Nephron (organoid): ENCODE data around the gene NMNAT2.
A peak's percentile ranks its signal among the peaks of the same experiment; 100 is the strongest.

Source experiments
- H3K27ac Mint-ChIP-seq, 3 experiments: 2 replicates each; pipeline ENCODE4 v1.8.0; 2020; ENCODE audit warnings: mixed read lengths in 3 of 3, mild to moderate bottlenecking in 2 of 3, moderate library complexity in 1 of 3
- H3K27me3 Mint-ChIP-seq: 2 replicates; pipeline ENCODE4 v1.8.0; 2021; ENCODE audit warnings: low read depth, mild to moderate bottlenecking, moderate library complexity, mixed read lengths
- H3K36me3 Mint-ChIP-seq: 2 replicates; pipeline ENCODE4 v1.8.0; 2020; ENCODE audit warnings: low read depth, mixed read lengths
- H3K4me1 Mint-ChIP-seq: 2 replicates; pipeline ENCODE4 v1.8.0; 2020; ENCODE audit warnings: mixed read lengths
- H3K4me3 Mint-ChIP-seq, 3 experiments: 2 replicates each; pipeline ENCODE4 v1.8.0; 2020; ENCODE audit warnings: mild to moderate bottlenecking in 3 of 3, mixed read lengths in 3 of 3, moderate library complexity in 2 of 3
- H3K9me3 Mint-ChIP-seq: 2 replicates; pipeline ENCODE4 v1.8.0; 2020; ENCODE audit warnings: mixed read lengths
- TF ChIP-seq, protein P1 (sequence below), 3 experiments: fragments of 200-600 bp; sonication (generic); IDR thresholded peaks; one replicate each; pipeline ENCODE4 v1.5.0; 2021; ENCODE audit warnings: antibody characterized with exemption in 3 of 3; ENCODE audit not compliant: unreplicated experiment in 3 of 3

NMNAT2 gene

DNA sequence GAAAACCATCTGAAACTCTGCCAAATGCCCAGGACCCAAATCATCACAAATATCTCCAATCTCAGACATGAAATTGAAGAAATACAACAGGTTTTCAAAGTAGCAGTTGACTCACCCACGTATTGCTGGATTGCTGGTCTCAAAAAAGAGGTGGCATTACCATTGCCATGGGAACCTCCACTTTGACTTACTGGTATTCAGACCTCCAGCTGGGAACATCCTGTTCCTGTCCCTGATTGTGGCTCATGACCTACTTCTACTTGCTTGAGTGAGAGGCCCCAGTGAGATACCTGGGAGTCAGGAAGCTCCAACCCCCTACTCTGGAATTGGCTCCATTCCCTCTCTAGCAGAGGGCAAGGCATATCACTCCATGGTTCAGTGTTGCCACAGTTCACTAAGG is 64.6 kb downstream of the NMNAT2 start:
- Mint-ChIP-seq H3K9me3 (peaks cover 5% of the 10 kb centered on the region), H3K27ac (no peak overlapping the region), H3K27me3 (peaks cover 7% of the 10 kb centered on the region), H3K4me1 (peaks cover 14% of the 10 kb centered on the region), H3K36me3 (no peaks in the 10 kb centered on the region), H3K4me3 (no peak overlapping the region)
- TF ChIP-seq, protein P1, sequence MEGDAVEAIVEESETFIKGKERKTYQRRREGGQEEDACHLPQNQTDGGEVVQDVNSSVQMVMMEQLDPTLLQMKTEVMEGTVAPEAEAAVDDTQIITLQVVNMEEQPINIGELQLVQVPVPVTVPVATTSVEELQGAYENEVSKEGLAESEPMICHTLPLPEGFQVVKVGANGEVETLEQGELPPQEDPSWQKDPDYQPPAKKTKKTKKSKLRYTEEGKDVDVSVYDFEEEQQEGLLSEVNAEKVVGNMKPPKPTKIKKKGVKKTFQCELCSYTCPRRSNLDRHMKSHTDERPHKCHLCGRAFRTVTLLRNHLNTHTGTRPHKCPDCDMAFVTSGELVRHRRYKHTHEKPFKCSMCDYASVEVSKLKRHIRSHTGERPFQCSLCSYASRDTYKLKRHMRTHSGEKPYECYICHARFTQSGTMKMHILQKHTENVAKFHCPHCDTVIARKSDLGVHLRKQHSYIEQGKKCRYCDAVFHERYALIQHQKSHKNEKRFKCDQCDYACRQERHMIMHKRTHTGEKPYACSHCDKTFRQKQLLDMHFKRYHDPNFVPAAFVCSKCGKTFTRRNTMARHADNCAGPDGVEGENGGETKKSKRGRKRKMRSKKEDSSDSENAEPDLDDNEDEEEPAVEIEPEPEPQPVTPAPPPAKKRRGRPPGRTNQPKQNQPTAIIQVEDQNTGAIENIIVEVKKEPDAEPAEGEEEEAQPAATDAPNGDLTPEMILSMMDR (IDR thresholded peaks at IDR 0.05; ENCODE audit: unreplicated experiment in 3 of 3): no peak

DNA sequence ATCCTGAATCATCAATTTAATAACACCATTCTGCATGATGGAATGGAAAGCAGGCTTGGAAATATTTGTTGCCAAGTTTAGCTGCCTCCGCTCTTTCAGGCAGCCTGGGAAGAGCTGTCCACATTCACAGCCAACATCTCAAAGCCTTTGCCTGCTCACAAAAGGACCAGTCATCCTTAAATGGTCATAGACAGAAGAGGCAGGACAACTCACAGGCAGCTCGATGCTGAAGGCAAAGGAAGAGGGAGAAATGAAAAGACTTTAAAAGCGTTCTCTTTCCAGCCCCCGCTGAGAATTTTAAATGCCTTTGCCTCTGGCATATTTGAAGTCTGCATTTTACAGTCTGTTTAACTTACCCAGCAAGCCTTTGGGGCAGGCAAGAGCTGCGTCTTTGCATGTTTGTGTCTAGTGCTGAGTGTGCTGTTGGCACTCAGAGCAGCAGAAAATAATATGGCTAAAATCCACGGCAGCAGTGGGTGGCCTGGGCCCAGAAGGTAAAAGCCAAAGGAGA is 68.9 kb downstream of the NMNAT2 start:
- Mint-ChIP-seq H3K27ac (peak overlapping the region in 2 of 3 experiments; percentile 53 to 82), H3K4me3 (no peak overlapping the region), H3K9me3 (no peaks in the 10 kb centered on the region), H3K27me3 (peaks cover 3% of the 10 kb centered on the region), H3K36me3 (no peaks in the 10 kb centered on the region), H3K4me1 (peaks cover 26% of the 10 kb centered on the region)
- TF ChIP-seq, protein P1 (IDR thresholded peaks at IDR 0.05; ENCODE audit: unreplicated experiment in 3 of 3): no peak

DNA sequence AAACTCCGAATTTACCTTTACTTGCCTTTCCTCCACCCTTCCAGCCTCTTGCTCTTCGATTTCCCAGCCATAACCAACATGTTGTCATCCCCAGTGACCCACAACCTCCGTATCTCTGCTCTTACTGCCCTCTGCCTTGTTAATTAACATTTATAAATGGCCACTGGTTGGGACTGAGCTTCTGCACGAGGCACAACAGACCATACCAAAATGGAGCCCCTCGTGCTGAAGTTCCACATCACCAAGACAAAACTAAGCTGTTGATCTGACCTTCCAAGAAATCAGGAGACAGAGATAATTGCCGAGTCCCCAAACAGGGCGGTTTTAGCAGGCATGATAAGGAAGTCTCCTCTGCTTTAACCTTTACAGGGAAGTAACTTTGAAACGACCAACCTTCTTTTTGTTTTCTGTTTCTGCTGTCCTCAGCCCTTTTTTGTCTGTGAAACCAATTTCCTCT is 71.9 kb downstream of the NMNAT2 start:
- Mint-ChIP-seq H3K27ac (peak overlapping the region in 2 of 3 experiments; percentile 11 to 18), H3K27me3 (peaks cover 3% of the 10 kb centered on the region), H3K9me3 (no peaks in the 10 kb centered on the region), H3K4me3 (no peak overlapping the region), H3K4me1 (peaks cover 26% of the 10 kb centered on the region), H3K36me3 (no peaks in the 10 kb centered on the region)
- TF ChIP-seq, protein P1 (IDR thresholded peaks at IDR 0.05; ENCODE audit: unreplicated experiment in 3 of 3): no peak

DNA sequence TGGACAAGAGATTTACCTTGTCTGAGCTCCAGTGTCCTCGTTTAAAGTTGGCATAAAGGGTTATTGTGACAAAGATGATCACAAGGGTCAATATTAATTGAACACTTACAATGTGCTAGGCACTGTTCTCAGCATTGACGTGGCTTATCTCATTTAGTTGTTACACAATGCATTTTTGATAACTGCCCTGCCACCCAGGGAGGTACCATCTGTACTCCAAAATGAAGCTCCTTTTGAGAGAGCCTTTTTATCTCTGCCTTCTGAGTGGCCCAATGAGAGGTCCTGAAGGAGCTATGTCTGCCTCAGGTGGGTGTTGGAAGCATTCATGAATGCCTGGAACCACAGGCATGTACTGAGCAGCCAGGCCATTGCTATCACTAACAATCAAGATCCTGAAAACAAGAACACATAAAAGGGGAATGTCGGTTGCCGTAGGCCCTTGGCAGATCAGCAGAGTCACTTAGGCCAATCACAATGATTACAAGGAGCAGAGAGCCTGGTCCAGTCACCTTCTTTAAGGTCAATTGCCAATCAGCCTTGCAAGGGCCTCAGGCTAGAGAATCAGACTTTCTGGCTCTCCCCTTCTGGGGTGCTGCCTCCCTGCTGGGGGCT is 78.5 kb downstream of the NMNAT2 start:
- Mint-ChIP-seq H3K9me3 (no peaks in the 10 kb centered on the region), H3K4me1 (no peaks in the 10 kb centered on the region), H3K27ac (no peak overlapping the region), H3K36me3 (no peaks in the 10 kb centered on the region), H3K27me3 (no peaks in the 10 kb centered on the region), H3K4me3 (no peak overlapping the region)
- TF ChIP-seq, protein P1 (IDR thresholded peaks at IDR 0.05; ENCODE audit: unreplicated experiment in 3 of 3): no peak

DNA sequence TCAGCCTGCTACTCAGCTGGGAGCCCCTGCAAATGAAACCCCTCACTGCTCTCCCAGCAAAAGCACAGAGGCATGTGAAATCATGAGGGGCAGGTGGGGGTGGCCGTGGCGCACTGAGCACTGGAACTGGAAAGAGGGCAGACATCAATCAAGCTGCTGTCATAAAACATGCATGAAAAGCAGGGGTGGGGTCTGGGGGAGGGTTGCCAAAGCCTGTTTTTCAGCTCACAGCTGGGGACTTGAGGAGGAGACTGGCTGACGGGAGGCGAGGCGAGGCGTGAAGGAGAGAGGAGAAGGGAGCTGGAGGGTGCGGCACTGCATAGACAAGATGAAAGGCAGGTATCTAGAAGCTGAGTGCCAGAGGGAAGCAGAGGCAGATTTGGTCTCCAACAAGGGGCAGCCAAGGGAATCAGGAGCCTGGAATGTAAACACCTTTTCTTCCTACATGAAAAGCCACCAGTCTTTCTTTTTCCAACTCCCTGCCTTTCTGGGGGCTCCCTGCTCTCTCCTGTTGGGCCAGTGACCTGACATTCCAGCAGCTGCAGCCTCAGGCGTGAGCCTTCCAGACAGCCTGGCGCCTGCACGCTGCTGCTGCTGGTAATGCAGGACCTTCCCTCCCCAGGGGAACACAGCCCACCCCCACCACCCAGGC is 87.0 kb downstream of the NMNAT2 start:
- Mint-ChIP-seq H3K36me3 (no peaks in the 10 kb centered on the region), H3K4me1 (peaks cover 57% of the 10 kb centered on the region), H3K9me3 (no peaks in the 10 kb centered on the region), H3K27ac (peak overlapping the region; percentile 93), H3K27me3 (peaks cover 3% of the 10 kb centered on the region), H3K4me3 (peak overlapping the region; percentile 59 to 71 (median 70))
- TF ChIP-seq, protein P1 (IDR thresholded peaks at IDR 0.05; ENCODE audit: unreplicated experiment in 3 of 3): no peak
